Kidney glomerular epithelial cell (primary cell): ENCODE data around the gene KRTAP9-4.
A peak's percentile ranks its signal among the peaks of the same experiment; 100 is the strongest.
"Not testable (repeated sequence)": the region's sequence is repeated elsewhere in the genome, so short reads cannot be mapped to it uniquely, and the experiment has no call there.

Experiments
- DNase-seq: peaks from one replicate; lab custom pipeline; 2025; lab: John Stamatoyannopoulos, UW

KRTAP9-4 gene

GRCh38 chr17:41249637-41250240 lies at the start of gene KRTAP9-4:
Gene KRTAP9-4, plus strand, starts transcription at chr17:41249687. Its CDS starts 34 bp downstream, at chr17:41249721.
- DNase-seq = not testable (repeated sequence)

- DNase-seq = peak; percentile 39
Observed at GRCh38 chr17:41211845-41212466, 37.5 kb upstream of the KRTAP9-4 start.

- no peak for DNase-seq
Observed at GRCh38 chr17:41212524-41213169, 36.8 kb upstream of the KRTAP9-4 start.

- no peak for DNase-seq
Observed at GRCh38 chr17:41215681-41216080, 33.8 kb upstream of the KRTAP9-4 start.

GRCh38 chr17:41223821-41224220 lies 25.7 kb upstream of the KRTAP9-4 start:
- no peak for DNase-seq

- DNase-seq = no peak
Observed at GRCh38 chr17:41226051-41226450, 23.4 kb upstream of the KRTAP9-4 start.

GRCh38 chr17:41226598-41227095 lies 22.8 kb upstream of the KRTAP9-4 start, which contains the start of gene KRTAP9-2:
Gene KRTAP9-2, plus strand, starts transcription at chr17:41226648. Its CDS starts 7 bp downstream, at chr17:41226655.
- DNase-seq = not testable (repeated sequence)

- DNase-seq = no peak
Observed at GRCh38 chr17:41230094-41230493, 19.4 kb upstream of the KRTAP9-4 start.

GRCh38 chr17:41231731-41232130 lies 17.8 kb upstream of the KRTAP9-4 start:
- no peak for DNase-seq

GRCh38 chr17:41232399-41233105 lies 16.9 kb upstream of the KRTAP9-4 start, which contains the start of gene KRTAP9-3:
Gene KRTAP9-3, plus strand, starts transcription at chr17:41232449. Its CDS starts 53 bp downstream, at chr17:41232502.
- DNase-seq = not testable (repeated sequence)

- DNase-seq = not testable (repeated sequence)
Observed at GRCh38 chr17:41237116-41237515, 12.4 kb upstream of the KRTAP9-4 start.

GRCh38 chr17:41237949-41238437 lies 11.5 kb upstream of the KRTAP9-4 start, which contains the start of gene KRTAP9-8:
Gene KRTAP9-8, plus strand, starts transcription at chr17:41237999. Its CDS starts 53 bp downstream, at chr17:41238052.
- DNase-seq = not testable (repeated sequence)

GRCh38 chr17:41246995-41247787 lies 2.3 kb upstream of the KRTAP9-4 start:
- DNase-seq = not testable (repeated sequence)

GRCh38 chr17:41251261-41251660 lies 1.8 kb downstream of the KRTAP9-4 start:
- DNase-seq = no peak

- no peak for DNase-seq
Observed at GRCh38 chr17:41254861-41255260, 5.4 kb downstream of the KRTAP9-4 start.

GRCh38 chr17:41255381-41256290 lies 6.1 kb downstream of the KRTAP9-4 start, which contains the start of gene KRTAP9-9:
Gene KRTAP9-9, plus strand, starts transcription at chr17:41255384.
- not testable (repeated sequence) for DNase-seq

GRCh38 chr17:41256291-41256685 lies 6.8 kb downstream of the KRTAP9-4 start:
- DNase-seq = no peak

GRCh38 chr17:41258406-41258805 lies 8.9 kb downstream of the KRTAP9-4 start:
- no peak for DNase-seq

GRCh38 chr17:41263212-41263611 lies 13.7 kb downstream of the KRTAP9-4 start:
- DNase-seq = no peak

GRCh38 chr17:41264599-41264998 lies 15.1 kb downstream of the KRTAP9-4 start:
- DNase-seq = no peak
